Ishikawa (cell line): ENCODE data around the gene GLS2.

Source experiments
- CEBPB ChIP-seq: IDR thresholded peaks from 2 replicates; pipeline ENCODE4 v1.6.1; 2012
- CREB1 ChIP-seq: IDR thresholded peaks from 2 replicates; pipeline ENCODE4 v1.6.1; 2012; ENCODE audit warnings: low read depth
- EGR1 ChIP-seq: IDR thresholded peaks from 2 replicates; pipeline ENCODE4 v1.6.1; 2012
- EP300 ChIP-seq: IDR thresholded peaks from 2 replicates; pipeline ENCODE4 v1.6.1; 2012; ENCODE audit warnings: borderline replicate concordance
- FOXM1 ChIP-seq: IDR thresholded peaks from 2 replicates; pipeline ENCODE4 v1.6.1; 2012; ENCODE audit warnings: low read depth, borderline replicate concordance
- MAX ChIP-seq: IDR thresholded peaks from 2 replicates; pipeline ENCODE4 v1.6.1; 2012
- NFIC ChIP-seq: IDR thresholded peaks from 2 replicates; pipeline ENCODE4 v1.6.1; 2012
- RAD21 ChIP-seq: IDR thresholded peaks from 2 replicates; pipeline ENCODE4 v1.6.1; 2012; ENCODE audit warnings: low read depth
- REST ChIP-seq: IDR thresholded peaks from 2 replicates; pipeline ENCODE4 v1.6.1; 2012; ENCODE audit warnings: low read depth, mild to moderate bottlenecking
- TAF1 ChIP-seq: IDR thresholded peaks from 2 replicates; pipeline ENCODE4 v1.6.1; 2012; ENCODE audit warnings: low read depth, mild to moderate bottlenecking
- TCF12 ChIP-seq: IDR thresholded peaks from 2 replicates; pipeline ENCODE4 v1.6.1; 2012; ENCODE audit warnings: low read depth
- TEAD4 ChIP-seq: IDR thresholded peaks from 2 replicates; pipeline ENCODE4 v1.6.1; 2012
- USF1 ChIP-seq: IDR thresholded peaks from 2 replicates; pipeline ENCODE4 v1.6.1; 2012
- YY1 ChIP-seq: IDR thresholded peaks from 2 replicates; pipeline ENCODE4 v1.6.1; 2012; ENCODE audit warnings: low read depth
- ZBTB7A ChIP-seq: IDR thresholded peaks from 2 replicates; pipeline ENCODE4 v1.6.1; 2012; ENCODE audit warnings: low read depth

Gene GLS2

GRCh38 chr12:56477521-56478225 is 10.3 kb downstream of the GLS2 start:
- TF ChIP-seq NFIC, result peak; percentile 36; the same call in 1 of the 2 replicates
- TF ChIP-seq REST, result no peak
- no peak for TF ChIP-seq EP300

- no peak for TF ChIP-seq EGR1
- no peak for TF ChIP-seq REST
- TF ChIP-seq CEBPB, result 0 out of 2 replicates have a peak, but pooled peaks have one; percentile 17
- TF ChIP-seq USF1, result no peak
- TF ChIP-seq TEAD4, result no peak
- TF ChIP-seq CREB1, result no peak
- no peak for TF ChIP-seq FOXM1
- TF ChIP-seq RAD21, result no peak
Measured at GRCh38 chr12:56476972-56477432, 11.0 kb downstream of the GLS2 start.

- TF ChIP-seq FOXM1 (no peak), CREB1 (no peak), EP300 (no peak), CEBPB (no peak), EGR1 (no peak), YY1 (no peak), RAD21 (no peak), REST (no peak), TCF12 (no peak), ZBTB7A (no peak), USF1 (no peak), TEAD4 (no peak), NFIC (no peak), TAF1 (no peak), MAX (no peak)
Measured at GRCh38 chr12:56476143-56476542, 11.8 kb downstream of the GLS2 start.

- no peak for TF ChIP-seq MAX
Measured at GRCh38 chr12:56474389-56474788, 13.6 kb downstream of the GLS2 start.

- TF ChIP-seq USF1 (no peak), MAX (no peak), EGR1 (no peak), REST (no peak), RAD21 (no peak), ZBTB7A (0 out of 2 replicates have a peak, but pooled peaks have one; percentile 53), NFIC (no peak), EP300 (no peak)
Measured at GRCh38 chr12:56469007-56469930, 18.7 kb downstream of the GLS2 start.
